NOMO-1 (cell line): Measurements from ENCODE around the gene TEC.
"Not testable (repeated sequence)": the region's sequence is repeated elsewhere in the genome, so short reads cannot be mapped to it uniquely, and the experiment has no call there.

Source experiments
- DNase-seq, 2 experiments: peaks; one replicate each; lab custom pipeline; 2025; ENCODE audit not compliant: unreplicated experiment in 2 of 2; lab: John Stamatoyannopoulos, UW

Gene TEC

DNA sequence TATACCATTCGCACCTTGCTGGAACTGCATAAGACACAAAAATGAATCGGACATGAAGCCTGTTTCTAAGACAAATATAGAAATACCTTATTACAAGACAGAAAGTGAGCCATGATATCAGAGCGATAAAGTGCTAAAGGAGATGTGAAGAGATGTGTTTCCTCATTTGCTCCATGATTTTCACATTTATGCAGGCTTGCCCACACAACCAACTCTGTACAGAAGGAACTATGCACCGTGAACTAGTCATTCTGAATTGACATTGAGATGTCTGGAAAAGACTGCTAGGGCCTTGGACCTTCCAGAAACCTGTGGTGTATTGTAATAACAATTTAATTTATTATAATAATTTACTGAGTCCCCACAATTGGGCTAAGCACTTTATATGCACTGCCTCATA is 97.0 kb downstream of the TEC start:
- DNase-seq = no peak

DNA sequence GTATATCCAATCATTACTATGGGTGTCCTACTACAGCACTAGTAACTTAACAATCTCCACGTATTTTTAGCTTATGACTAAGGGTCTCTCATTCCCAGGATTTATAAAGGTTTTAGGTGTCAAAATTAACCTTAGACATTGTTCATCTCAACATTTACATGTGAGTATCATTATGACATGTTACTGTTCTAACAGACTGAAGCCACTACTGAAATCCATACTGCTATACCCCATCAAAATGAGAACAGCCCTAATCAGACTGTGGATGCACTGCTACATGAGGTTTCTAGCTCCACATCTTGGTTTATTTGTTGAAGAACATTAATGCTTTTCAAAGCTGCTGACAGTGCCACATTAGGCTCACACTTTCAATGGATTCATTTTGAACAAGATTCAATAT is 100.0 kb downstream of the TEC start:
- DNase-seq = no peak

DNA sequence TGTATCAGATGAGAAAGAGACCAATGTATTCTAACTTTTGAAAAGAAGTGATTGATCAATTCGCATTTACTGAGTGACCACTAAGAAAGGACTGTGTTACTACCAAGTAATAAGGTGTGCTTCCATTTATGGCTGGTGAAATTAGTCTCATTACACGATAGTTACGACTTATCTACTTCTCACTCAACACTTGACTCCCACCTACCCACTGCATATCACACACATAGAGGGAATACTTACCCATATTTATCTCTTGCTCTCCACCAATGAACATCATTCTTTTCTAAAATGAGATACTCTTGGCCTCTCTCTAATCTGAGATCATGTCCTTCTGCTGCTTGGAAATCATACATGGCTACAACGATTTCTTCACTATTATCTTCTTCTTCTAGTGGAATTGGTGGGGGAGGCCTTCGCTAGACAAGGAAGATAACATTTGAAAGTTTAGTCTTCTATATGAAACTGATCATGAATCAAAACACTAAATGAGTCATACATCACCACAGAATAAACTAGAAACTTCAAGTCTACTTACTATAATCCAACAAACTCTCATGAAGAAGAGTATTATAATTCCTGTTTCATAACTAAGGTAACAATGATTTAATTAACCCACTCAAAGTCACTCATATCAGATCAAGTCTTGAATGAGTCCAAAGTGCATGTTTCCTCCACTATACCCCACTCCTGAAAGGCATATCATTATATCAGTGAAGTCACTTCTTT is 101.9 kb downstream of the TEC start:
- DNase-seq = no peak

GRCh38 chr4:48164561-48164960 is 105.1 kb downstream of the TEC start:
- not testable (repeated sequence) for DNase-seq

GRCh38 chr4:48163746-48164145 is 105.9 kb downstream of the TEC start:
- DNase-seq = no peak

DNA sequence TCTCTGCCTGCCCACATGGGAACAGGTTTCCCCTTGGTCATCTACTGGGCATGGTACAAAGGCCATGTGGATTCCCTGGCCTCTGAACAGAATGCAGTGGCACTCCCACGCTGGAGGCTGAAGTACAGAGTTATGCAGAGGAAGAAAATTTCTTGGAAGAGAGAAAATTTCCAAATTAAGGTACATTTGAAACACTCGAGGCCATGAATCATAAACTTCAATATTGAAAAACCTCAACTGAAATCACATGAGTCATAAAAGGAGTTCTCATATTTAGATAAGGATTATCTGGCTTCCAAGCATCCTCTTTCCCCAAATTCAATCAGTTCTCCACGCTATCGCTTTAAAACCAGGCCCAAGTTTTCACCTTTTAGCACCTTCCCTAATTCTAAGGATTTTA is 107.5 kb downstream of the TEC start:
- DNase-seq = no peak

- DNase-seq = no peak
These were observed 112.4 kb downstream of the TEC start for GRCh38 chr4:48157271-48157670.

- no peak for DNase-seq
These were observed 113.2 kb downstream of the TEC start for GRCh38 chr4:48156423-48156822.

- no peak for DNase-seq
These were observed 115.7 kb downstream of the TEC start for GRCh38 chr4:48153791-48154550.

DNA sequence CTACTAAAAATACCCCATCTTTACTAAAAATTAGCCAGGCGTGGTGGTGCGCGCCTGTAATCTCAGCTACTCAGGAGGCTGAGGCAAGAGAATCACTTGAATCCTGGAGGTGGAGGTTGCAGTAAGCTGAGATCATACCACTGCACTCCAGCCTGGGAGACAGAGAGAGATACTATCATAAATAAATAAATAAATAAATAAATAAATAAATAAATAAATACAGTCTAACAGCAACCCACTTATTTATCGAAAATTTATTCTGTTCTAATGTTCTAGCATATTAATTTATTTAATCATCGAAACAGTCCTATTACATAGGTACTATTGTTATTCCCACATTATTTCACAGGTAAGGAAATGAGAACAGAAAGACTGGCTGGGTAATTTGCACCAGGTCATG is 117.4 kb downstream of the TEC start:
- DNase-seq = no peak

DNA sequence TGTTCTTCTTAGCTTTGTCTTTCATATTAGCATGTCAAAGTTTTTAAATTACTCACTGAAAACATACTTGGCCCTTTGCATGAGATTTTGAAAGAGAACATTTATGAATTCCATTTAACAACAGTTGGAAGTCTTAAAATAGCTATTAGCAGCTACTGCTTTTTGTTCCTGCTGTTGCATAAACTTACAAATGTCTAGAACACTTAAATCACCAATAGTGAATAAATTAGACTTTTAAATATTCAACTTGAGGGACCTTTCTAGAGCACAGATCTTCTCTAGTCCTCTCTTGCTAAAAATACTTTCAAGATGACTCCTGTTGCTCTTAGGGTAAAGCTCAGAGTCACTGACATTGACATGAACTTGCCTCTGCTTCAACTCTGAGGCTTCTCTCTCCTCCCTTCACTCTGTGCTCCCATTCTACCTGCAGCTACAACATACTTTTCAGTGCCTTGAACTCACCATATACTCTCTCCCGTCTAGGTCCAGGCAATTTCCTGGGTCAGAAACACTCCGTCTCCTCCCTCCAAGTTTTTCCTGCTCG is 119.7 kb downstream of the TEC start:
- DNase-seq = no peak

DNA sequence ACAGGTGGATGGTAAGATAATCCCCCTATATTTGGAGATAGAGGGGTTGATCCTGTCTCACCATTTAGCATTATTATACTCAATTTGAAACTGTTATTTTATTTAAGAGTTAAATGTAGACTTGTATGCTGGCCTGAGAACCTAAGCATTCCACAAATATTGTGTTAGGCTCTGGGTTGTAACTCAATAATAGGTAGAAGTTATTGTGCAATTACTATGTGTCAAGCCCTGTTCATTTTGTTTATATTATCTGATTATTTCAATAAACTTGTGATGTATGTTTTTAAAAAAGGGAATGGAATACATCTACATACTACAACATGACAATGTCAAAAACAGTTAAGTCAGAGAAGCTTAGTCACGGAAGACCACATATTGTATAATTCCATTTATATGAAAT is 122.0 kb downstream of the TEC start:
- DNase-seq = no peak

DNA sequence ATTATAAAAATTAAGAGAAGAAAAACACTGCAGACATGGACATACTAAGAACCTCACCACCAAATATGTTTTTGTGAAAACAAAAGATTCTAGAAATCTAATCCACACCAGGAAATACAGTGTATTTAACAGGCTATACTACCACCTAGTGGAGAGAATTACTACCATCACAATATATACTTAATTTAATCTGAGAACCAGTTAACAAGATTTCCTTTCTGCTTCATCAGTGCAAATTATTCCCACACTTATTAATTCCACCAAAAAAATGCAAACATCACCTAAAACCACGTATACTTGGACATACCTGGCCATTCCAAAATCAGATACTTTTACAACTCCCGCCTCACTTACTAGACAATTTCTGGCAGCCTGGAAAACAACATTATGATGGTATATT is 128.6 kb downstream of the TEC start:
- peak in 1 of 2 experiments; percentile 64 for DNase-seq

GRCh38 chr4:48139691-48140090 is 129.9 kb downstream of the TEC start:
- no peak for DNase-seq

DNA sequence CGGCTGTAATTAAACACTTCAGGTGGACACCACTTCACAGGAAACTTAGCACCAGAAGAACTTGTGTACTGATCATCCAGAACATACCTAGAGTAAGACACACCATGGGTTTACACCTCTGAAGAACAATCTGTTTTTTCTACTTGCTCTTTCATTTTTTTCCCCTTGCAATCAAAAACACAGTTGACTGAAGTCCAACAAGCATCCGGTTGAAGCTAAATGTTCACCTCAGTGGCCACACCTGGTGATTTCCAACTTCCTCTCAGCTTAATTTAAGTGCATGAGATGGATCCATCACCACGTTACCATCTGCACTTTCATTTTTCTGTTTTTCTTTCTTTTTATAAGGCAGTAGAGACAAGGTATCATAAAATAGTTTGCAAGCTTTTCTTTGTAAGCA is 130.7 kb downstream of the TEC start:
- DNase-seq = no peak

GRCh38 chr4:48138511-48138910 is 131.1 kb downstream of the TEC start:
- DNase-seq = no peak

DNA sequence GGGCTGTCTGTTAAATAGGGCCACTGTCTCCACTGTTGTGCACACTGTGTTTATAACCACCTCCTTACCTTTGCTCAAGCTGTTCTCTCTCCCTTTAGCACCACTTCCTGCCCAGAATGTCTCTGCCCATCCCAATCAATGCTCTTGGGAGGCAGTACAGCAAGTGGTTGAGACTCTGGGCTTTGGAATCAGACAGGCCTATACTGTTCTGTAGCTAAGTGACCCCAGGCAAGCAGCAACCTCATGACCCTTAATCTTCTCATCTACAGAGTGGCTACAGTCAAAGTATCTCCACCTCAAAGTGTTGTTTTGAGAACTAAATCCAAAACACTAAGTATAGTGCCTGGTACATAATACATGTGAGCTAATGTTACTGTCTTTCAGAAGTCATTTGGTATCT is 131.8 kb downstream of the TEC start:
- no peak for DNase-seq

GRCh38 chr4:48134081-48134480 is 135.6 kb downstream of the TEC start, which contains the start of gene TXK:
Gene TXK, minus strand, starts transcription at chr4:48134250. Its CDS starts 80 bp downstream, at chr4:48134170.
- DNase-seq = no peak

DNA sequence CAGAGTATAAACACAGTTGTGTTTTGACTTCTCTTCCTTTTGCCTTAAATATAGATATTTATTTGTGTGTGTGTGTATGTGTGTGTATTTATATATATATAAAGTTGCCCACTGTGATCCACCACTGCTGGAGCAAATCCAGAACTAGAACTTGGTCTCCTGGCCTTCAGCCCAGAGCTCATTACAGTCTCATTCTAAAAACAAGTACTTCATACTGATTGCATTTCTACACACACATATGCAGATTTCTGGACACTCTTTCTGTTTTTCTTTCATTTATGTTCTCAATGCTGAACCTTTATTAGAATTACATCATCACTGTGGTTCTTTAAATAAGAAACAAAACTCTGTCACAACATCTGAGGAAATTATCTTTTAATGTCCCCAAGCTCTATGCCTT is 136.0 kb downstream of the TEC start:
- peak in 1 of 2 experiments; percentile 45 for DNase-seq

DNA sequence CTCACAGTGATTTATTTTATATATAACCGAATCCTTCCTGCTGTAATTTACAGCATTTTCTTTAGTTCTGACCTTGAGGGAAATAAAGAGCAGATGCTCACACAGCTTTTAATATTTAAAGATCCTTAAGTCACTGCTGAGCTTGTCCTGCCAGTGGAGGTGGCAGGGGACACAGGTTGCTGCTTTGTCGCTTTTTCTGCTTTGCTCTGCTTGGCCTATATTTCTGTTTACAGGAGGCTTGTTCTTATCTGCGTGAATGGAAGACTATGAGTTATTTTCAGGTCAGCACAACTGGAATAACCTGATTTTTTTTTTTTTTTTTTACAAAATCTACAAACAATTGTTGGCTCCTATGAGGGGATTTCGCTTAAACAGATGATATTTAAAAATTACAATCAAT is 137.9 kb downstream of the TEC start:
- no peak for DNase-seq

GRCh38 chr4:48130100-48130499 is 139.5 kb downstream of the TEC start:
- no peak for DNase-seq
